Posterior vena cava (tissue), 2 donors: Measurements from ENCODE around the gene NEDD4L. TPM values are rescaled to one million over a fixed set of nuclear protein-coding genes. Genes with fewer than 3 reads are reported as not detected.

ENCODE experiments used
- DNase-seq: peaks from one replicate; pipeline ENCODE4 v3.0.0-alpha.2; 2020; ENCODE audit warnings: low spot score
- intact Hi-C, 2 donors: fragments of 100-400 bp; cut with DNase I; formaldehyde crosslinking; loops; one replicate each; pipeline versions ENCODE4 v1.14.1 to v1.14.2; 2022 to 2023
- total RNA-seq, 2 donors: library from RNA; stranded (reverse); fragmentation: NEBNext Ultra II Directional; extraction: Animal tissue kit (Norgen Biotek cat#: 25700); gene quantifications; one replicate each; pipeline ENCODE4 v1.2.1, GENCODE V29; 2021
- donor health status: DM: yes; HTN: yes; CAD: no.
- donor health status: DM: yes; HTN: yes; CAD: no.

Gene NEDD4L
- total RNA-seq, 2 donors from 2014 or later = 11.3 to 14.9 TPM

- no peak for DNase-seq
- intact Hi-C loops = no loop called here
These were observed 18.8 kb upstream of the NEDD4L start for GRCh38 chr18:58025205-58025604.

- intact Hi-C loops = no loop called here
- no peak for DNase-seq
These were observed 18.3 kb upstream of the NEDD4L start for GRCh38 chr18:58025733-58026132.

- intact Hi-C loops = no loop called here
- DNase-seq = no peak
These were observed 17.6 kb upstream of the NEDD4L start for GRCh38 chr18:58026395-58026794.

- no peak for DNase-seq
- intact Hi-C loops = no loop called here
These were observed 17.2 kb upstream of the NEDD4L start for GRCh38 chr18:58026857-58027256.

- no peak for DNase-seq
- intact Hi-C loops = no loop called here
These were observed 16.7 kb upstream of the NEDD4L start for GRCh38 chr18:58027341-58027740.

GRCh38 chr18:58028109-58028784 is 15.8 kb upstream of the NEDD4L start:
- intact Hi-C loops = no loop called here
- DNase-seq = no peak

- intact Hi-C loops = loop anchor here in 1 of 2 donors (5.0 to 10.0 kb wide), 2 partner anchors 730 to 757 kb away; no protein-coding TSS in a partner anchor
- no peak for DNase-seq
These were observed 11.8 kb upstream of the NEDD4L start for GRCh38 chr18:58032233-58032632.

GRCh38 chr18:58033216-58033615 is 10.8 kb upstream of the NEDD4L start:
- intact Hi-C loops = loop anchor here in 1 of 2 donors (5.0 to 10.0 kb wide), 2 partner anchors 729 to 758 kb away; no protein-coding TSS in a partner anchor
- no peak for DNase-seq

GRCh38 chr18:58034370-58034769 is 9.7 kb upstream of the NEDD4L start:
- DNase-seq = no peak
- intact Hi-C loops = loop anchor here in 1 of 2 donors (5.0 to 10.0 kb wide), 2 partner anchors 728 to 760 kb away; no protein-coding TSS in a partner anchor

GRCh38 chr18:58037163-58037562 is 6.9 kb upstream of the NEDD4L start:
- intact Hi-C loops = loop anchor here in 1 of 2 donors (10.0 kb wide), 1 partner anchor 762 kb away; no protein-coding TSS in a partner anchor
- DNase-seq = no peak

GRCh38 chr18:58038063-58038462 is 6.0 kb upstream of the NEDD4L start:
- DNase-seq = no peak
- intact Hi-C loops = loop anchor here in 1 of 2 donors (10.0 kb wide), 1 partner anchor 763 kb away; no protein-coding TSS in a partner anchor

- no peak for DNase-seq
- intact Hi-C loops = loop anchor here in 1 of 2 donors (10.0 kb wide), 1 partner anchor 273 kb away; no protein-coding TSS in a partner anchor
These were observed 2.4 kb upstream of the NEDD4L start for GRCh38 chr18:58041633-58042032.

GRCh38 chr18:58042826-58043490 is 1.1 kb upstream of the NEDD4L start:
- DNase-seq = no peak
- intact Hi-C loops = loop anchor here in 1 of 2 donors (10.0 kb wide), 1 partner anchor 272 kb away; no protein-coding TSS in a partner anchor

GRCh38 chr18:58044370-58045241 is 580 bp downstream of the NEDD4L start:
- intact Hi-C loops = loop anchor here (5.0 to 10.0 kb wide), 3 partner anchors 78 to 462 kb away; no protein-coding TSS in a partner anchor
- DNase-seq = peak; percentile 83

GRCh38 chr18:58045242-58046092 is 1.4 kb downstream of the NEDD4L start:
- no peak for DNase-seq
- intact Hi-C loops = loop anchor here (5.0 to 10.0 kb wide), 3 partner anchors 77 to 463 kb away; no protein-coding TSS in a partner anchor

- intact Hi-C loops = loop anchor here (5.0 to 10.0 kb wide), 3 partner anchors 76 to 464 kb away; no protein-coding TSS in a partner anchor
- DNase-seq = no peak
These were observed 2.2 kb downstream of the NEDD4L start for GRCh38 chr18:58046093-58046793.

- no peak for DNase-seq
- intact Hi-C loops = loop anchor here (5.0 to 10.0 kb wide), 3 partner anchors 75 to 465 kb away; no protein-coding TSS in a partner anchor
These were observed 2.9 kb downstream of the NEDD4L start for GRCh38 chr18:58046794-58047555.
